MM.1S (cell line): ENCODE results near the gene ANKRD29.

Source experiments
- CTCF ChIP-seq: fragments of 300-600 bp; sonication (generic); IDR thresholded peaks from 2 replicates; pipeline ENCODE4 v1.5.1; 2016; ENCODE audit warnings: antibody characterized with exemption, low read length, mixed read lengths
- EZH2phosphoT487 ChIP-seq: fragments of 300-600 bp; sonication (generic); IDR thresholded peaks from 2 replicates; pipeline ENCODE4 v1.6.1; 2018; ENCODE audit warnings: antibody characterized with exemption, low read length

GRCh38 chr18:23595591-23595990 lies 67.1 kb downstream of the ANKRD29 start:
- TF ChIP-seq CTCF (no peak), EZH2phosphoT487 (no peak)
